Measurements from ENCODE around the gene COQ9.

DNA sequence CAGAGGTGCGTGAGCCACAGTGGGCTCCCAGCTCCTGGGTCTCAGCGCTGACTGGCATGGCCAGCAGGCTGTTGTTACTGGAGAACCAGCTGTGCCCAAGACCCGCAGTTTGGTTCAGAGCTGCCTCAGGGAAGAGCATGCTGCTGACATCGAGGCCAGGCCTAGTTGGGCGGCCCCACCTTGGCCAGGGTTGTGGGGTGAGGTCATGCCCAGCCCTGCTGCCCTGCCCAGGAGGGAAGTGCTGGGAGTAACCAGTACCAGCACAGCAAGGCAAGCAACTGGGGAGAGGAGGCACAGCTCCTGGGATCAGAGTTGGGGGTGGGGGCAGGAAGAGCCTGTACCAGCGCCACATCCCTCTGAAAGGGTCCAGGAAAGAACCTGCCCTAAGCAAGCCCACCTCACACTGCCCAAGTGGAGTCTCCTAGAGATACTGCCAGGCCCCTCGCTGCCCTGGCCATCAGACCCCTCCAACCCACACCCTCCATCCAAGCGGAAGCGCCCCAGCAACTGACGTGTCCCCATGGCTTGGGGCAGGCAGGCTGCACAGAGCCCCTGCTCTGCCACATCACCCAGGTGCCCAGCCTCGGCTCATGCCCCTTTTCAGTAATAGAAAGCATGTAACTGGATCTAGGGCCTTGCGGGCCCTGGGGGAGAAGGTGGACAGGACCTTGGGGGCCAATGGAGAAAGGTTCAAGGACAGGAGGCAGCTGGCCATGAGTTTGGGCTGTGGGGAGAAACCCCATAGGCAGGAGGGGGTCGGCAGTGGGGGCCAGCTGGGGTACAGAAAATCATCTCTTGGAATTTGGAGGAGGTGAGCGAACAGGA is 38.0 kb downstream of the COQ9 start:
- TF ChIP-seq, protein P1, sequence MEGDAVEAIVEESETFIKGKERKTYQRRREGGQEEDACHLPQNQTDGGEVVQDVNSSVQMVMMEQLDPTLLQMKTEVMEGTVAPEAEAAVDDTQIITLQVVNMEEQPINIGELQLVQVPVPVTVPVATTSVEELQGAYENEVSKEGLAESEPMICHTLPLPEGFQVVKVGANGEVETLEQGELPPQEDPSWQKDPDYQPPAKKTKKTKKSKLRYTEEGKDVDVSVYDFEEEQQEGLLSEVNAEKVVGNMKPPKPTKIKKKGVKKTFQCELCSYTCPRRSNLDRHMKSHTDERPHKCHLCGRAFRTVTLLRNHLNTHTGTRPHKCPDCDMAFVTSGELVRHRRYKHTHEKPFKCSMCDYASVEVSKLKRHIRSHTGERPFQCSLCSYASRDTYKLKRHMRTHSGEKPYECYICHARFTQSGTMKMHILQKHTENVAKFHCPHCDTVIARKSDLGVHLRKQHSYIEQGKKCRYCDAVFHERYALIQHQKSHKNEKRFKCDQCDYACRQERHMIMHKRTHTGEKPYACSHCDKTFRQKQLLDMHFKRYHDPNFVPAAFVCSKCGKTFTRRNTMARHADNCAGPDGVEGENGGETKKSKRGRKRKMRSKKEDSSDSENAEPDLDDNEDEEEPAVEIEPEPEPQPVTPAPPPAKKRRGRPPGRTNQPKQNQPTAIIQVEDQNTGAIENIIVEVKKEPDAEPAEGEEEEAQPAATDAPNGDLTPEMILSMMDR (IDR thresholded peaks at IDR 0.05) = no peak
- no peak for TF ChIP-seq POLR2A (IDR thresholded peaks at IDR 0.05)
